HG03457 (cell line): ENCODE data around the gene OR52K2.
A peak's percentile ranks its signal among the peaks of the same experiment; 100 is the strongest.
"Not testable (repeated sequence)": the region's sequence is repeated elsewhere in the genome, so short reads cannot be mapped to it uniquely, and the experiment has no call there.

ENCODE experiments used
- ATAC-seq: cut with Tn5 transposase; IDR thresholded peaks from one replicate; pipeline ENCODE4 v1.9.1; 2021; ENCODE audit warnings: moderate number of reproducible peaks; ENCODE audit not compliant: unreplicated experiment

Gene OR52K2

DNA sequence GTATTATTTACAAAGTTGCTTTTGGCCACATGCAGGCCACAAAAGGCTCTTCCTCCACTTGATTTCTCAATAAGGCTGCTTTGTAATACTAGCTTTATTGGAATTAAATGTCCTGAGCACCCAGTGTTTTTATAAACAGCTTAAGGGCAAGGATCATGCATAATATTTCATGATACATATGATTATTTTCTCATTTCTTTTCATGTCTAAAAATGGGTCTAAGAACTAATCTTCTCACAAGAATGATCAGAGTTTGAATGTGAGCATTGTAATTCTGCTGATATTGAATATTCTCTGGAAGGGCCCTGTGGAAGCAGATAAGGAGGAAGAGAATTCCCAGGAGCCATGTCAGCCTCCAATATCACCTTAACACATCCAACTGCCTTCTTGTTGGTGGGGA, at the start of gene OR52K2:
Gene OR52K2, plus strand, starts transcription at position 301 of the 400 bp plus-strand sequence. Its CDS starts 45 bp downstream, at position 346.
- no peak for ATAC-seq

DNA sequence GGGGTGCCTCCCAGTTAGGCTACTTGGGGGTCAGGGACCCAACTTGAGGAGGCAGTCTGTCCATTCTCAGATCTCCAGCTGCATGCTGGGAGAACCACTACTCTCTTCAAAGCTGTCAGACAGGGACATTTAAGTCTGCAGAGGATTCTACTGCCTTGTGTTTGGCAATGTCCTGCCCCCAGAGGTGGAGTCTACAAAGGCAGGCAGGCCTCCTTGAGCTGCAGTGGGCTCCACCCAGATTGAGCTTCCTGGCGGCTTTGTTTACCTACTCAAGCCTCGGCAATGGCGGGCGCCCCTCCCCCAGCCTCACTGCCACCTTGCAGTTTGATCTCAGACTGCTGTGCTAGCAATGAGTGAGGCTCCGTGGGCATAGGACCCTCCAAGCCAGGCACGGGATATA, 42.9 kb upstream of the OR52K2 start:
- ATAC-seq, result not testable (repeated sequence)

DNA sequence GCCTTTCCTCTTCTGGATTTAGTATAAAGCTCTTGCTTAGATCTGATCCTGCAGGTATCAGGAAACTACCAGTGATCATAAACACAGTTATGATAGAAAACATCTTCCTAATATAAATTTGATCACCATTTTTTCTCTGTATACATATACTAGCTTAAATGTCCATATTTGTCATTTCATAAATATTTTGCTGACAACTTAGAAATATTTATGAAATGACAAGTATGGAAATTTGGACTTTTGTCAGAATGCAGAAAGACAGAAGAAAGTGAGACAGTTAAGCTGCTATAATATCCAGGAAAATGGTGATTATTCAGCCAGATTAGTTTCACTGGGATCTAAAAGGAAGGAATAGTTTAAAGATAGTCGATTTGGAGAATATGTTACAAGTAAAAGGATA, 32.8 kb upstream of the OR52K2 start:
- ATAC-seq, result no peak

DNA sequence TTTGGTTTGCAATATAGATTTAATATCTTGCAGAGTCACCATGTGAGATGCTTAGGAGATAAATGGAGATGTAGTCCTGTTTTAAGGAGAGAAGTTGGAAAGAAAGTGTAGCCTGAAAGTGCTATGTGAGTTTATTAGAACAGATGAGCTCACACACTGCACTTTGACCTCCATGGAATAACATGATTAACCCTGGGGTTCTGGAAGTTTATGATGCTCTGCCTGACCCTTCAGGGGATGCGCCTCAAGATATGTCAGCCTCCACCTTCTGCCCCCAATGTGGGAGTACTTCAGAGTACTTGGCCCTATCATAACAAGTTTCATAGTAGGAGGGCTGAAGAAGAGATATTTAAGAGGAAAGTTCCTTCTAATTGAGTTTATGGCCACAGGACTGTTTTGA, 32.3 kb upstream of the OR52K2 start:
- no peak for ATAC-seq

DNA sequence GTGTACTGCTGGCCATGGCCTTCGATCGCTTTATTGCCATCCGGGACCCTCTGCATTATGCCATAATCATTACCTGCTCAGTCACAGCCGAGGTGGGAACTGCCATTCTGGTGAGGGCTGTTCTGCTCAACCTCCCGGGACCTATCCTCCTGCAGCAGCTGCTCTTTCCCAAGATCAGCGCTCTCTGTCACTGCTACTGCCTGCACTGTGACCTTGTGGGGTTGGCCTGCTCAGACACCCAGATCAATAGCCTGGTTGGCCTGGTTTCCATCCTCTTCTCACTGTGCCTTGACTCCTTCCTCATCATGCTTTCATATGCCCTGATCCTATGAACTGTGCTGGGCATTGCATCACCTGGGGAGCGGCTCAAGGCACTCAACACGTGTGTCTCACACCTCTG, 30.7 kb upstream of the OR52K2 start:
- ATAC-seq, result no peak

DNA sequence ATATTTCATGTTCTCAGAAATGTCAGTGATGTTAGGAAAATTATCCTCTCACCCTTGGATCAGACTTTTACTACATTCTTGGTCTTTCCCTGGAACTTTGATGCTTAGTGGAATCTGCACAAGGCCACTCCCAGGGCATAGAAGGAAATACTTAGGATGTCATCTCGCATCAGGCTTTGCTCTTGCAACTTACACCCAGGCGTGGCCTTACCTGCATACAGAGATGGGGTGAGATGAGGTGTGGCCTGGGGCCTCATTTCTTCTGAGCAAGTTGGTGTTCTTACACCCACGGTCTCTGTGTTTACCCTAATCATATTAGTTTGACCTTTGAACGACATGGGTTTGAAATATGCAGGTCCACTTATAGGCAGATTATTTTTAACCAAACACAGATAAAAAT, 19.0 kb upstream of the OR52K2 start:
- no peak for ATAC-seq

DNA sequence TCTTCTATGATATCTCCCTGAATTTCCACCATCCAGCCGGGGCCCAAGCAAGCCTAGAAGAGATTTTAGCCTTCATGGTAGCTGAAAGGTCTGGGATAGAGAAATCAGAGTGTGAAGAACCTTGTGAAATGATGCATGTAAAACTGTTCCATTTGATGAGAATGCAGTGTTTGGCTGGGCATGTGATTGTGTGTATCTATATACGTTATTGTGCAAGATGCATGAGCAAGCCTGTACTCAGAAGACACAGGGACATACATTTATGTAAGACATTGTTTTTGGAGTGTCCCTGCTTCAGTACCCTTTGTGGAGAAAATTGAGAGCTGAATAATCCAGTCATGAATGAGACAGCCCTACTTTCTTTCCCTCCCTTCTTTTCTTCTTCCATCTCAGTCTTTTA, 15.2 kb upstream of the OR52K2 start:
- ATAC-seq, result no peak

DNA sequence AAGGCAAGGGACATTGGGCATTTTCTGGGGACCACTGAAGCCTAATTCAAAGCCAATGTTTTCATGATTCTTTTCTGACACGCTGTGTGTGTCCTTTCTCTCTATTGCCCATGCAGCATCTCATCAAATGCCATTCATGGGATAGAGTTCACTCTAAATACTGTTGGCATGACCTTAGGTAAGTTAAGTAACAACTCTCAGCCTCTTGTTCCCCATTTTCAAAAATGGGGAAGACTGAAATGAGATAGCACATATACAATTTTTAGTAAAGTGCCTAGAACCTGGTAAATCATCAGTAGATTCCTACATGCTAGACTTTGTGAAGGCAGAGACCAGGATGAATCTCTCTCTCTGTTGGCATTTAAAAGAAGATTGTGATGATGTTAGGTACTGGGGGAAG, 12.7 kb upstream of the OR52K2 start:
- ATAC-seq, result no peak

DNA sequence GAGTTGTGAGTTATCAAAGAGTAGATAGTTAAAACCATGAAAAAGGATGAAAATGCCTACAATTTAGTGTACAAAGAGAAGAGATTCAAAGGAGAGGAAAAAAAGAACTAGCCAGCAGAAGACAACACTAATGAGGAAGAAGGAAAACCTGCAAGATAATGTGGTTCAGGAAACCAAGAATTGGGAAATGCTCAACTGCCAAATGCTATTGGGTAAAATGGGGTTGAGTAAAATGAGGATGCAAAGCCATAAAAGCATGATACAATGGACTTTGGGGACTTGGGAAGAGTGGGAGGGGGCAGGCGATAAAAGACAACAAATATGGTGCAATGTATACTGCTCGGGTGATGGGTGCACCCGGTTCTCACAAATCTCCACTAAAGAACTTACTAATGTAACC, 7.6 kb upstream of the OR52K2 start:
- ATAC-seq, result no peak

DNA sequence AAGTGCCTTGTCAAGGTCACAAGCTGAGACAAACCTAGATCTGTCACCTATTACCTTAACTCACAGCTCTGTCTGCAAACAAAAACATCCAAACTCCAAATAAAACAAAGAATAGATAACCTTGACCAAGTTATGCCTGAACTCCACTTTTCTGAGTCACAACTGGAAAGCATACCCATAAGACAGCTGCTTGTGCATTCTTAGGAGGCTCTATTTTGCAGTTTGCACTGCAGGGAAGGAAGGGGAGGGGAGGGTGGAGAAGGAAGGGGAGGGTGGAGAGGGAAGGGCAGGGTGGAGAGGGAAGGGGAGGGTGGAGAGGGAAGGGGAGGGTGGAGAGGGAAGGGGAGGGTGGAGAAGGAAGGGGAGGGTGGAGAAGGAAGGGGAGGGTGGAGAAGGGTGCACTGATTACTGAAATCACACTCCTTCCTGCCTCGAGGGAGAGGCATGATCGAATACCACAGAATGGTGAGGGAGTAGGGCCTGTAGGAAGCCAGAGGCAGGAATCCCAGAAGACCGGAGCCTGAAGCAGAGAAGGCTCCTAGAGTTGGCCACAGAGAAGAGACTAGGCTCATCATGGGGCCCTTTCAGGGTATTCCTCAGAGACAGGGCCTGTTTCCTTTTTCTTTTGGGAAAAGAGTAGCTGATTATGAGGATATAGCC, 5.7 kb upstream of the OR52K2 start:
- no peak for ATAC-seq

DNA sequence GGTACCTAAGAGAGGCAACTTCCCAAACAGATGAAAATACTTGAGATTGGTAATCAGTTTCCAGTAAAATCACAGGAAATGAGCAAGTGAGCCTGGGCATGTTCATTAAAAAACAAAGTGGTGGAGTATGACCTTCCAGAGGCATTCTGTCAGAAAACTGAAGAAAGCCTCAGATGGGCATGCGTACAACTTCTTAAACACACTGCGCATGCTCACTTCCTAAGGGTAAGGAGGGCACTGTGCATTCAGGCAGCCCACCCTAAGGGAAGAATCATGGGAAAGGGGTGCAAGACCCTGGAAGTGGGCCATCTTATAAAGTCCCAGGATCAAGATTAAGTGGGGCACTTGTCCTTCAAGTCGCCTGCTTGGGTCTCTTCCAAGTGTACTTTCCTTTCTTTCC, 4.0 kb downstream of the OR52K2 start:
- no peak for ATAC-seq

DNA sequence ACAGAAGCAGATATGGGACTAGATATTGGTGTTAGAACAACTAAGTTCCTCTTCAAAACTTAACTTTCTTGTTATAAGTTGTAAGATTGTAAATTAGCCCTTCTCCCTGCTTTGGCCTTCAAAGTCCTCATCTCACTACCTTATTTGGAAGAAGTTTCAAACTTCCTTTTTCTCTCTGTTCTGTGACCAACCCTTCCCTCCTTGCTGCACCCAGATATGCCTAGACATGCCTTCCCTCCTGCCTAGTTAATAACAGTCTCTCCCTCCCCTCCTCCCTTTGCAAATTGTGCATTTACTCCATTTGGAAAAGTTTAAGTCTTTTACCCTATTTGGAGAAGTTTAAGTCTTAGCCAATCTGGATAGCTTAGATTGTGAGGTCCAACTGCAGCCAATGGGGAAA, 4.9 kb downstream of the OR52K2 start:
- no peak for ATAC-seq

DNA sequence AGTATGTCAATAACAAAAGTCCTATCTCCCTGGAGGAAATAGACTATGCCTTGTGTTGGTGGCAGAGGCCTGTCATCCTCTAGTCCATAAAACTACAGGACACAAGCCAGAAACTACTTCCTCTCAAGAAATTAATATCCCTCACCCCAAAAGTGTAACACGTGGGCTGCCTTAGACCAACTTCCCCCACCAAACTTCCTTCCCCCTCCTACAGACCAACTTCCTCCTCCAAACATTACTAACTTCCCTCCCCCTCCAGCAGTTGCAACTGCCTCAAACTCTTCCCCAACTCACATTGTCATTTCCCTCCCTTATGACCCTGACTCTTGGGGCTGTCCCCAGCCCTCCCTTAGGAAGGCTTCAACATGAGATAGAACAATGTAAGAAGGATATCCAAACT, 6.3 kb downstream of the OR52K2 start:
- ATAC-seq, result no peak

DNA sequence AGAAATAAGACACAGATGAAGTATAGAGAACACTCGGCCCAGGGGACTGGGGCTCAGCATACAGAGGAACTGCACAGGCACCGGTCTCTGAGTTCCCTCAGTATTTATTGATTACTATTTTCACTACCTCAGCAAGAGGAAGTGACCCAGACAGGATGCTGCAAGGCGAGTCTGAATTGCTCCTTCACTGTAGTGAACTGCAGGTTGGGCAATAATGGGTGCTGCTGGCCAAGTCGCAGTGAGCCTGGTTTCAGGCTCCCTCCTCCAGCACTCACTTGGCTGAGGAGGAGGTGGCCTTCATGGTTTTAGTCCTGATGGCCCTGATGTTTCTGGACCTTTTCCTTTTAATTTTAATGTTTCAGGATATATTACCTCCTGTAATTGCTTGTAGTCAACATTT, 10.4 kb downstream of the OR52K2 start:
- ATAC-seq, result no peak

DNA sequence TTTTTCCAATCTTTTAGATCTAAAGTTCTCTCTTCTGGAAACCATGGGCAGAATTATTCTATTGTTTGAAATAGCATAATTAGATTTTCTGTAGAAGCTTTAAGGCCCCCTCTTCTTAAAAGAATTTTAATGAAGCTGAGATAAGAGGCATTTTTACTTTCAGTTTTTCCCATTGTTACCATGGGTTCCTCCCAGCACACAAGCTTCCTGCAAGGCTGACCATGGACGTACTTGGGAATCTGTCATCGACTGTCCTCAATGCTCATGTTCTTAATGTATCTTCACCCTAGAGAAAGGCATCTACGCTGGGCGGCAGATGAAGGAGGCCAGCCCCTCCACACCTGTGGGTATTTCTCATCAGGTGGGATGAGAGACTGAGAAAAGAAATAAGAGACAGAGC, 11.1 kb downstream of the OR52K2 start:
- no peak for ATAC-seq

DNA sequence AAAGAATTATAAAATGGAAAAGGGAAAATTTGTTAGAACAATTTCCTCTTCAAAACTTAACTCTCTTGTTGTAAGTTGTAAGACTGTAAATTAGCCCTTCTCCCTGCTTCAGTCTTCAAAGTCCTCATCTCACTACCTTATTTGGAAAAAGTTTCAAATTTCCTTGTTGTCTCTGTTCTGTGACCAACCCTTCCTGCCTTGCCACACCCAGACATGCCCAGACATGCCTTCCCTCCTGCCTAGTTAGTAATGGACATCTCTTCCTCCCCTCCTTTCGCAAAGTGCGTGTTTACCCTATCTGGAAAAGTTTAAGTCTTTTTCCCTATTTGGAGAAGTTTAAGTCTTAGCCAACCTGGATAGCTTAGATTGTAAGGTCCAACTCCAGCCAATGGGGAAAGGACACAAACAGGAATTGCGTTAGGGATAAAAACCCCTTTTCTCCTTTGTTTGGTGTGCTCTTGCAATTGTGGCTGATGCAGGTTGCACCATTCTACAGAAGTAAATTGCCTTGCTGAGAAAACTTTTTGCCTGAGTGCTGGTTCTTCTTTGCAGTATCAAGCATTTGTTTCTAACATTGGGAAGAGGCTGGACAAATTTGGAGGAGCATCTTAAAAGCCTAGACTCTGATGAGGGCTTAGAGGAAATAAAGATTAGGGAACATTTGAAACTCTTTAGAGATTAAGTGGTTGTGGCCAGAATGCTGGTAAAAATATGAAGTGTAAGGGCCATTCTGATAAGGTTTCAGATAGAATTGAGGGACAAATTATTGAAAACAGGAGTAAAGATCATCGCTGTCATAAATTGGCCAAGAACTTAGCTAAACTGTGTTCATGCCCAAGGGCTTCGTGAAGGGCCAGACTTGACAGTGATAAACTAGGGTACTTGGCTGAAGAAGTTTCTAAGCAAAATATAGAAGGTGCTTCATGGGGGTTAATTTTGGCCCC, 15.4 kb downstream of the OR52K2 start:
- ATAC-seq, result no peak

DNA sequence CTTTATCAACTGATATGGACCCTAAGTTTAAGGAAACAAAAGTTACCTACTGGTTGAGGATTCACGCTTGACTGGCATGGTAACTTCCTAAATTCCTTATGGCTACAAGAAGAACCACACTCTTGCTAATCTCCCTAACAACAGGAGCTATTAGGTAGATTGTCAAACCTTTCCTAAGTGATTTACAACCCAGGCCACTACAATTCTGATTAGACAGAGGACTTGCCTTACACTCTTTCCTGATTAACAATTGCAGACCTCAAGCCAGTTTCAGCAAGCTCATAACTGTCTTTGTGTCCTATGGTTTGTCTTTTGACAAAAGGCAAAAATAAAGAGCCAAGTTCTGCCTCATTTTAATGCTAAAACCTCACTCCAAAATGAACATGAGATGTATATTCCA, 16.3 kb downstream of the OR52K2 start:
- no peak for ATAC-seq

DNA sequence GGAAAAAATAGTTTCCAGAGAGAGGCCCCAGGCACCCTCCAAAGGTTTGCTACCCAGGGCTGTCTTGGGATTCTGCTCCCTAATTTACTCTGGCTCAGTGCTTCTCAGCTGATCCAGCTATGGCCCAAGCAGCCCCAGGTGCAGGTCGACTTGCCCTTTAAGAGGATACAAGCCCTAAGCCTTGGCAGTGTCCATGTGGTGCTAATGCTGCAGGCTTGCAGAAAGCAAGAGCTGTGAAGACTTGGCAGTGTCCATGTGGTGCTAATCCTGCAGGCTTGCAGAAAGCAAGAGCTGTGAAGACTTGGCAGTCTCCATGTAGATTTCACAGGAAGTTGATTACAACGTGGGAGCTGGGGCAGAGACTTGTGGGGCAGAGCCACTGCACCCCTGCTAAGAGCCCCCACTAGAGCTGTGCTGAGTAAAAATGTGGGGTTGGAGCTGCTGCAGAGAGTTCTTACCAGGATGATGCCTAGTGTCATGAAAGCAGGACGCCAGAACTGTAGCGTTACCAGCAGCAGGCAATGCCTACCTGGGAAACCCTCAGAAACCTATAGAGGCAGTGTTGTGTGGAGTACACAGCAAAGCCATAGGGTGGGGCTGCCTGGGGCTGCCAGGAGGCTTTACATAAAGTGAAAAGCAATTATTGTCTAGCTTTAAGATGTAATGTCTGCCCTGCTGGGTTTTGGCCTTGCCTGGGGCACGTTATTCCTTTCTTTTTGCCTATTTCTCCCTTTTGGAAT, 17.2 kb downstream of the OR52K2 start:
- ATAC-seq, result no peak

DNA sequence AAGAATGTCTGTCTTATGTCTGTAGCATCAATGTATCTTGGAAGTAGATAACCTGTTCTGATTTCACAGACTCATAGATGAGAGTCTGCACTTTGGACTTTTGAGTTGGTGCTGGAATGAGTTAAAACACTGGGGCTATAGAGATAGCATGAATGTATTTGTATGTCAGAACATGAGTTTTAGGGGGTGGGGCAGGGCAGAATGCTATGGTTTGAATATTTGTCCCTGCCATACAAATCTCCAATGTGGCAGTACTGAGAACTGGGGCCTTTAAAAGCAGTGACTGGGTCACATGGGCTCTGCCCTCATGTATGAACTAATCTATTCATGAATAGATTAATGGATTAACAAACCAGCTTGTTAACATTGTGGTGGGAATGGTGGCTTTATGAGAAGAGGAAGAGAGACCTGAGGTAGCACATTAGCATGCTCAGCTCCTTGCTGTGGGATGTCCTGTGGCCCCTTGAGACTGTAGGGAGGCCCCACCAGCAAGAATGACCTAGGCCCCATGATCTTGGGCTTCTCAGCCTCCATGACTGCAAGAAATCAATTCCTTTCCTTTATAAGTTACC, 17.9 kb downstream of the OR52K2 start:
- ATAC-seq, result peak; percentile 74

DNA sequence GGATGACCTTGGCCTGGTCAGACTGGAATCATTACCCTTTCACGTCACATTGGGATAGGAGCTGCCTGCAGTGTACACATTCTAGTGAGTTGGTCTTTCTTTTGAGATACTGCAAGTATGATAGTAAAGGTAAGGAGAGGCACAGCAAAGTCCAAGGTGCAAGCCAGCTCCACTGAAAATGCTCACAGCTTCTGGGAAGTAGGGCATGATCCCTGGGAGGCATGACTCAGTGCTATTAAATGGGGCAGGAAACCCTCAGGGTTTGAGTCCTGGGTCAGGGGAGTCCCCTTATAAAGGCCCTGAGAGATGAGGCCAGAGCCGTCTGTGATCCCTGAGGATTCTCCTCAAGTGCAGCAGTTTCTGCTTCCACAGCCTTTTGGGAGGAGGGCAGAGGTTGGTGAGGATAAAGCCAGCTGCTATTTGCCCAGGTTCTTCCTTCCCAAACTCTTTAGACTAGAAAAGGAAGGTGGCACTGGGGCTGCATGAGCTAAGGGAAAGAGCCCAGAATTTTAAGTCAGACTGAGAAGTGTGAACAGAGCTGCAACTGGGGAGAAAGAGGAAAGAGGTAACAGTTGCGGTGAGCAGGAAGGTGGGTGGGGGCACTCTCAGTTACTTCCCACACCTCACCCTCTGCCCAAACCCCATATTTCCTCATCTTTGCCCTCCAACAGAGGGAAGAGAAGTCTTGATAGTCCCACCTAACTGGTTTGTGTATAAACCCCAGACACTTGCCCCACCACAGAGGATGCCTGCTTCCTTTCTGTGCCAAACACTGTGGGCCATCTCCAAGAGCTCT, 18.9 kb downstream of the OR52K2 start:
- no peak for ATAC-seq

DNA sequence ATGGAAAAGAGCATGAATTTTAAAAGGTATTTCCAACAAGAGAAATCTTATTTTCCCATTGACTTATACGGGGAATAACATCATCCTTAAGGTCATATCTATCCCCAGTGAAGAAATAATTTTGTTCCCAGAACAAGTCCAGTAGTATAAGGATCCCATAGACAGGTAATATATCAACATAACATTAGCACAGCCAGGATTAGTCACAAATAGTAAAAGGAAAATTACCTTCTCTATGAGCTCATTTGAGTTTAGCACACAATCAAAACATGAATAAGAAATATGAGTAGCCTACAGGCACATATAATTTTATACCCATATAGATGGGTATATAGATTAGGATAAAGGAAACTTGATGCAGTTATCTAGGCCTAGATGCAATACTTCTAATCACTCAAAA, 30.5 kb downstream of the OR52K2 start:
- ATAC-seq, result no peak
